OCI-LY7 (cell line): ENCODE measurements around the gene TRIM69.

ENCODE experiments used
- CTCF ChIP-seq: fragments of 200-600 bp; sonication (generic); conservative IDR thresholded peaks from 2 replicates; pipeline ENCODE4 v1.5.1; 2014; ENCODE audit warnings: mild to moderate bottlenecking, antibody characterized with exemption, low read length, moderate library complexity, mixed read lengths
- EZH2phosphoT487 ChIP-seq: fragments of 200-600 bp; sonication (generic); IDR thresholded peaks from 2 replicates; pipeline ENCODE4 v1.6.1; 2018; ENCODE audit warnings: low read depth, borderline replicate concordance, mild to moderate bottlenecking, mixed run types, antibody characterized with exemption, low read length, moderate library complexity, mixed read lengths

GRCh38 chr15:44719293-44719999 is 16.9 kb upstream of the TRIM69 start:
- no peak for TF ChIP-seq CTCF
- no peak for TF ChIP-seq EZH2phosphoT487
